Activated CD8-positive, alpha-beta memory T cell treated with anti-CD3 and anti-CD28 coated beads, Interleukin-2, amount 10 ng/mL, durations not matched to agents 7 days and 5 days (primary cell): ENCODE data around the gene COPS6. TPM values are rescaled to one million over a fixed set of nuclear protein-coding genes. Genes with fewer than 3 reads are reported as not detected.

Source experiments
- ATAC-seq: fragments of 150-1000 bp; cut with Tn5 transposase; one replicate; pipeline ENCODE4 v1.10.0; 2021; ENCODE audit warnings: moderate library complexity
- CTCF ChIA-PET: fragments of 350-600 bp; sonication (Branson Sonifier 250); formaldehyde crosslinking; loops from one replicate; lab custom pipeline; 2021; ENCODE audit warnings: antibody characterized with exemption; lab: Charles Lee
- DNase-seq: peaks from one replicate; pipeline ENCODE4 v3.0.0-alpha.2; 2020
- H3K27ac Mint-ChIP-seq: one replicate; pipeline ENCODE4 v1.8.0; 2021; ENCODE audit warnings: mild to moderate bottlenecking, mixed read lengths
- H3K27me3 Mint-ChIP-seq: one replicate; pipeline ENCODE4 v1.8.0; 2021; ENCODE audit warnings: mixed read lengths
- H3K36me3 Mint-ChIP-seq: one replicate; pipeline ENCODE4 v1.8.0; 2021; ENCODE audit warnings: mild to moderate bottlenecking, mixed read lengths
- H3K4me1 Mint-ChIP-seq: one replicate; pipeline ENCODE4 v1.8.0; 2021; ENCODE audit warnings: mixed read lengths
- H3K4me3 Mint-ChIP-seq: one replicate; pipeline ENCODE4 v1.8.0; 2021; ENCODE audit warnings: mild to moderate bottlenecking, moderate library complexity, mixed read lengths
- H3K9me3 Mint-ChIP-seq: one replicate; pipeline ENCODE4 v1.8.0; 2022; ENCODE audit warnings: low read depth, mixed read lengths
- total RNA-seq, 2 experiments: library from RNA; stranded (reverse); gene quantifications; one replicate each; pipeline ENCODE4 v1.2.3, GENCODE V29; 2021

The COPS6 gene
- total RNA-seq, 2 experiments from 2014 or later, result 81.2 to 90.8 TPM

DNA sequence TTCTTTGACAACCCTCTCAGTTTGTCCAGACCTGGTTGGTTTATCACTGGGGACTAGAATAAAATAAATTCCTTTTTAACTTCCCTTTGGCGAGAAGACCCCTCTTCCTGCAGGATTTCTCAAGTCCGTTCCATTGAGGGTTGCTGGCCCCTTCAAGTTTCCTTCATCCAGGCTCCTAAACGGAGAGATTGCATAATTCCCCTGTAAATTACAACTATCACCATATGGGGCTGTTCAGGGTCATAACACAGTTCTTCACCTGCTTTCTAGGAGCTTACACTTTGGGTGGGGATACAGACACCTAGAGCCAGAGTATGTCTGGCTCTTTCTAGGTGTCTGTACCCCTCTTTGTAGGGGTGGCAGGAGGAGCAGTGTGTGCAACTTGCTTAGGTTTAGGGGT is 3.3 kb upstream of the COPS6 start:
- no peak for ATAC-seq
- Mint-ChIP-seq H3K27ac (no peak overlapping the region), H3K9me3 (no peaks in the 10 kb centered on the region)

DNA sequence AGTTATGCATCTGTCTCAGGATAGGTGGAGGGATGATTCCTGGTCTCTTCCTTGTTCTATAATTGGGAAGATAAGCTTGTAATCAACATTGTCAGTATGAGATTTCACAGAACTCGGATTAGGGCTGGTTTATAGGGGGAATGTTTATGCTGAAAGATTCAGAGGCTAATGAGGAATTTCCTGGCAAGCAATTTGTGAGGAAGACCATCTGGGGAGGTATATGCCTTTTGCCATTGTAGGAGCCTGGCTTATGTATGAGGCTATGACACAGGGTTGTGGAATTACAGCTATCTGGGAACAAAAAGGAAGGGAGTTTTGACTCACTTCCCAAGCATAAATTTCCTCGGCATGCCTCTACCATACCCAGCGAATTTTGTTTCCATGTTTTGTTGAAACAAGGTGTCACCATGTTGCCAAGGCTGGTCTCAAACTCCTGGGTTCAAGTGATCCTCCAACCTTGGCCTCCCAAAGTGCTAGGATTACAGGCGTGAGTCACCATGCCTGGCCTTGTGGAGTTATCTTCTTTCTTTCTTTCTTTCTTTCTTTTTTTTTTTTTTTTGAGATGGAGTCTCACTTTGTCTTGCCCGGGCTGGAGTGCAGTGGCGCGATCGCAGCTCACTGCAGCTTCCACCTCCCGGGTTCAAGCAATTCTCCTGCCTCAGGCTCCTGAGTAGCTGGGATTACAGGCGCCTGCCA is 1.6 kb upstream of the COPS6 start:
- DNase-seq (no peak), ATAC-seq (no peak)
- H3K27me3 Mint-ChIP-seq, result no peaks in the 10 kb centered on the region
- H3K27ac Mint-ChIP-seq, result no peak overlapping the region
- CTCF ChIA-PET, result interaction anchor here (1.1 to 3.1 kb wide), 3 partner anchors 14 to 96 kb away, joined by 3 to 18 read pairs (median 4); partner anchors contain the start of genes AP4M1 and MCM7
- H3K4me1 Mint-ChIP-seq, result peaks cover 43% of the 10 kb centered on the region
- H3K36me3 Mint-ChIP-seq, result peaks cover 15% of the 10 kb centered on the region
- H3K9me3 Mint-ChIP-seq, result no peaks in the 10 kb centered on the region
- peak overlapping the region; percentile 20 for H3K4me3 Mint-ChIP-seq

More for the DNA sequence above, 3.3 kb upstream of the COPS6 start:
- H3K4me1 Mint-ChIP-seq, result peaks cover 38% of the 10 kb centered on the region
- no peaks in the 10 kb centered on the region for H3K27me3 Mint-ChIP-seq
- no peak overlapping the region for H3K4me3 Mint-ChIP-seq
- no peak for DNase-seq
- CTCF ChIA-PET, result no interaction called here
- peaks cover 6% of the 10 kb centered on the region for H3K36me3 Mint-ChIP-seq

GRCh38 chr7:100088095-100088620 is 611 bp upstream of the COPS6 start:
- Mint-ChIP-seq H3K27ac (peak overlapping the region; percentile 88), H3K36me3 (peaks cover 25% of the 10 kb centered on the region), H3K9me3 (no peaks in the 10 kb centered on the region), H3K4me3 (peak overlapping the region; percentile 86), H3K4me1 (peaks cover 42% of the 10 kb centered on the region), H3K27me3 (no peaks in the 10 kb centered on the region)
- CTCF ChIA-PET, result interaction anchor here (0.7 to 4.7 kb wide), 10 partner anchors 13 to 681 kb away, joined by 3 to 20 read pairs (median 4); partner anchors contain the start of genes AP4M1 and MCM7
- no peak for ATAC-seq
- DNase-seq, result no peak

GRCh38 chr7:100089458-100090196 is 858 bp downstream of the COPS6 start:
- H3K27me3 Mint-ChIP-seq, result no peaks in the 10 kb centered on the region
- H3K27ac Mint-ChIP-seq, result peak overlapping the region; percentile 88
- peaks cover 37% of the 10 kb centered on the region for H3K36me3 Mint-ChIP-seq
- CTCF ChIA-PET, result interaction anchor here (0.7 to 4.7 kb wide), 5 partner anchors 9 to 73 kb away, joined by 4 to 20 read pairs (median 4); partner anchors contain the start of genes AP4M1 and MCM7
- no peak for DNase-seq
- ATAC-seq, result no peak
- peaks cover 48% of the 10 kb centered on the region for H3K4me1 Mint-ChIP-seq
- H3K4me3 Mint-ChIP-seq, result peak overlapping the region; percentile 86
- no peaks in the 10 kb centered on the region for H3K9me3 Mint-ChIP-seq

DNA sequence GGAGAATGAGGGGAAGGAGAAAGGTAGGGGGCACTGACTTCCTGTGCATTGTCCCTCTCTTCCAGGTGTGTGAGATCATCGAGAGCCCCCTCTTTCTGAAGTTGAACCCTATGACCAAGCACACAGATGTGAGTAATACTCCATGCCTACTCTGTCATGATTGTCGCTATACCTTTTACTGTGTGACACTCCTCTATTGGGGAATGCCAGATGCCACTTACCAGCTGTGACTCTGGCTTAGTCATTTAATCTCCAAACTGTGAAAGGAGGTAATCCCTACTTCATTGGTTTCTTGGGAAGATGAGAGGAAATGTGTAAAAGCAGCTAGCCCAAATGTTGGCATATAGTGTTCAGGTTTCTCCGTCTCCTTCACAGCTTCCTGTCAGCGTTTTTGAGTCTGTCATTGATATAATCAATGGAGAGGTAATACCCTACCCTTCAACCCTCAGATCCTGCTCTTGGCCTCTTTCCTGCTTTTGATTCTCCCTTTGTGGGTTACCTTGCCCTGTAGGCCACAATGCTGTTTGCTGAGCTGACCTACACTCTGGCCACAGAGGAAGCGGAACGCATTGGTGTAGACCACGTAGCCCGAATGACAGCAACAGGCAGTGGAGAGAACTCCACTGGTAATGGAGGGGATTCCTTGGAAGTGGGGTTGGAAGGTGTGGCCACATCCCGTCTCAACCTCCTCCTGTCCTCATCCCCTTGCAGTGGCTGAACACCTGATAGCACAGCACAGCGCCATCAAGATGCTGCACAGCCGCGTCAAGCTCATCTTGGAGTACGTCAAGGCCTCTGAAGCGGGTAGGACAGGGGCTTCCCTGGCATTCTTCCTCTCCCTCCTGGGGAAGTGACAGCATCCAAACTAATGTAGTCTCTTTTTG is 2.0 kb downstream of the COPS6 start:
- H3K36me3 Mint-ChIP-seq, result peaks cover 46% of the 10 kb centered on the region
- no peaks in the 10 kb centered on the region for H3K27me3 Mint-ChIP-seq
- peak overlapping the region; percentile 3 for H3K4me3 Mint-ChIP-seq
- CTCF ChIA-PET, result interaction anchor here (0.7 to 4.7 kb wide), 5 partner anchors 8 to 41 kb away, joined by 3 to 20 read pairs (median 4); partner anchors contain the start of genes AP4M1 and MCM7
- H3K27ac Mint-ChIP-seq, result peak overlapping the region; percentile 42
- ATAC-seq (no peak), DNase-seq (no peak)
- no peaks in the 10 kb centered on the region for H3K9me3 Mint-ChIP-seq
- H3K4me1 Mint-ChIP-seq, result peaks cover 51% of the 10 kb centered on the region

DNA sequence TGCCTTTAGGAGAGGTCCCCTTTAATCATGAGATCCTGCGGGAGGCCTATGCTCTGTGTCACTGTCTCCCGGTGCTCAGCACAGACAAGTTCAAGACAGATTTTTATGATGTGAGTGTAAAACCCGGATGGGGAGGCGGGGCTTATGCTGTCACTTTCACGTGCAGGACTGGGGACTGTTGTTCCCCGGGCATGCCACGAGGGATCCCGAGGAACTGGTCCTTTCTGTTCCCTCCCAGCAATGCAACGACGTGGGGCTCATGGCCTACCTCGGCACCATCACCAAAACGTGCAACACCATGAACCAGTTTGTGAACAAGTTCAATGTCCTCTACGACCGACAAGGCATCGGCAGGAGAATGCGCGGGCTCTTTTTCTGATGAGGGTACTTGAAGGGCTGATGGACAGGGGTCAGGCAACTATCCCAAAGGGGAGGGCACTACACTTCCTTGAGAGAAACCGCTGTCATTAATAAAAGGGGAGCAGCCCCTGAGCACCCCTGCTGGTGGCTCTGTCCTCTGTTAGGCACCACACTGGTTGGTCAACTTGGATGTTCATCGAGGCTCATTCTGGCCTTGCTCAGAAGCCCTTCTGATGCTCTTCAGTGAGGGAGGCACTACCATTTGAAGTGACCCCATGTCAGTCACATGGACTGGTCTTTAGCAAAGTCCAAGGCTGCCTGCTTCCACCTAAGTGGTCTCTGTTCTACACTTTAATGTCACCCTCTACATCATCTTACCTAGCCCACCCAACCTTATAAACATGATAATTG is 2.8 kb downstream of the COPS6 start:
- Mint-ChIP-seq H3K36me3 (peaks cover 55% of the 10 kb centered on the region), H3K4me3 (no peak overlapping the region), H3K27ac (no peak overlapping the region), H3K27me3 (no peaks in the 10 kb centered on the region), H3K4me1 (peaks cover 53% of the 10 kb centered on the region), H3K9me3 (no peaks in the 10 kb centered on the region)
- no peak for ATAC-seq
- DNase-seq, result no peak
- CTCF ChIA-PET, result interaction anchor here (1.4 to 4.7 kb wide), 2 partner anchors 10 to 40 kb away, joined by 4 to 20 read pairs; partner anchors contain the start of genes AP4M1 and MCM7

GRCh38 chr7:100093054-100093453 is 4.3 kb downstream of the COPS6 start:
- CTCF ChIA-PET, result interaction anchor here (1.0 kb wide), 1 partner anchor 10 kb away, joined by 4 read pairs; no protein-coding TSS in a partner anchor
- Mint-ChIP-seq H3K4me1 (peaks cover 58% of the 10 kb centered on the region), H3K27ac (no peak overlapping the region), H3K4me3 (no peak overlapping the region), H3K36me3 (peaks cover 66% of the 10 kb centered on the region), H3K9me3 (no peaks in the 10 kb centered on the region), H3K27me3 (no peaks in the 10 kb centered on the region)
- ATAC-seq (no peak), DNase-seq (no peak)

GRCh38 chr7:100093498-100093897 is 4.7 kb downstream of the COPS6 start:
- DNase-seq (no peak), ATAC-seq (no peak)
- Mint-ChIP-seq H3K9me3 (no peaks in the 10 kb centered on the region), H3K36me3 (peaks cover 70% of the 10 kb centered on the region), H3K27ac (no peak overlapping the region), H3K4me1 (peaks cover 58% of the 10 kb centered on the region), H3K27me3 (no peaks in the 10 kb centered on the region), H3K4me3 (no peak overlapping the region)
- CTCF ChIA-PET, result no interaction called here

- Mint-ChIP-seq H3K27ac (peak overlapping the region; percentile 17), H3K4me1 (peaks cover 63% of the 10 kb centered on the region), H3K27me3 (no peaks in the 10 kb centered on the region), H3K36me3 (peaks cover 75% of the 10 kb centered on the region), H3K9me3 (no peaks in the 10 kb centered on the region), H3K4me3 (no peak overlapping the region)
- ATAC-seq (no peak), DNase-seq (no peak)
- CTCF ChIA-PET, result no interaction called here
These were observed 5.2 kb downstream of the COPS6 start for GRCh38 chr7:100093925-100094486.

DNA sequence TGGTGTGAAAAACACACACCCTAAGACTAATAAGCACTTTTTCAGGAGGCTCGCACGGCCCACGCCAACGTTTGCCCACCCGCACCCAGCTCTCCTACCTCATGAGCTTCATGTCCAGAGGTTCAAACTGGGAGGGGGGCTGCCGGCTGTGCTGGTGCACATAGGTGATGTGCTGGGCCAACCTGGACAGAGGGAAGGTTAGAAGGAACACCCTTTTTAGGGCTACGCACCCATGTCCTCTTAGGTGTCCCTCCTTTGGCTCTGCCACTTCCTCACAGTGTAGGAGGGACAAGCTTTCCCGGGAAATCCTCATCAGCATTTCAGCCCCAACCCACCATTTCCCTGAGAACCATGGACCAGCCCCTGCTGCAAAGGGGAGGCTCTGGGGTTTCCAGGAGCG is 6.5 kb downstream of the COPS6 start:
- Mint-ChIP-seq H3K36me3 (peaks cover 85% of the 10 kb centered on the region), H3K27me3 (no peaks in the 10 kb centered on the region), H3K27ac (no peak overlapping the region), H3K9me3 (no peaks in the 10 kb centered on the region), H3K4me3 (no peak overlapping the region), H3K4me1 (peaks cover 65% of the 10 kb centered on the region)
- DNase-seq (no peak), ATAC-seq (no peak)
- CTCF ChIA-PET, result interaction anchor here (0.8 to 1.0 kb wide), 2 partner anchors 12 to 36 kb away, joined by 3 to 5 read pairs; no protein-coding TSS in a partner anchor

- Mint-ChIP-seq H3K4me1 (peaks cover 62% of the 10 kb centered on the region), H3K27ac (no peak overlapping the region), H3K9me3 (no peaks in the 10 kb centered on the region), H3K27me3 (no peaks in the 10 kb centered on the region), H3K4me3 (no peak overlapping the region), H3K36me3 (peaks cover 88% of the 10 kb centered on the region)
- no peak for ATAC-seq
- CTCF ChIA-PET, result interaction anchor here (0.8 to 1.0 kb wide), 2 partner anchors 13 to 35 kb away, joined by 3 to 5 read pairs; no protein-coding TSS in a partner anchor
- DNase-seq, result no peak
These were observed 6.9 kb downstream of the COPS6 start for GRCh38 chr7:100095704-100096103.
